ENCODE measurements around the gene BCAN.

The BCAN gene

GRCh38 chr1:156595016-156595415, 46.9 kb upstream of the BCAN start:
- Mint-ChIP-seq H3K36me3 (ENCODE audit: low read depth) (peaks cover 38% of the 10 kb centered on the region), H3K4me3 (peak overlapping the region; percentile 12), H3K9me3 (no peaks in the 10 kb centered on the region), H3K27ac (peak overlapping the region; percentile 60), H3K4me1 (peaks cover 17% of the 10 kb centered on the region), H3K27me3 (ENCODE audit: low read depth, poor library complexity) (no peaks in the 10 kb centered on the region)
- no peak for TF ChIP-seq CTCF (IDR thresholded peaks at IDR 0.05)
- DNase-seq = no peak

DNA sequence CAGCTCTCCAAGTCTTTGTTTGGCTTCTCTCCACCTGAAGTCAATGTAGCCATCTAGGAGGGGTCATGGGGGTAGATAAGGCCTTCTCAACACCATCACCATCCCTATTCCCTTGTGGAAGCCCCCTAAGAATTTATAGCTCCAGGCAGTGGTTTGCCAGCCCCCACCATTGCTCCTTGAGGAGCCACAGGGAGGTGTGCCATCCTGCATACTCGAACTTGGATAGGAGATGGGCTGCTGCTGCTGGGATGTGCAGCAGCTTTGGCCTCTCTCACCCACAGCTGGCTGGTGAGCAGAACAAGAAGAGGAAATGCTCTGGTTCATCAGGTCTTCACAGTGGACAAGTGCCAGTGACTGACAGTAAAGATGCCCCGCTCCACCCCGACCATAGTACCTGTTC, 45.5 kb upstream of the BCAN start:
- Mint-ChIP-seq H3K27ac (peak overlapping the region; percentile 72), H3K36me3 (ENCODE audit: low read depth) (peaks cover 38% of the 10 kb centered on the region), H3K27me3 (ENCODE audit: low read depth, poor library complexity) (no peaks in the 10 kb centered on the region), H3K4me1 (peaks cover 22% of the 10 kb centered on the region), H3K9me3 (no peaks in the 10 kb centered on the region), H3K4me3 (no peak overlapping the region)
- DNase-seq = no peak
- TF ChIP-seq CTCF (IDR thresholded peaks at IDR 0.05) = no peak

DNA sequence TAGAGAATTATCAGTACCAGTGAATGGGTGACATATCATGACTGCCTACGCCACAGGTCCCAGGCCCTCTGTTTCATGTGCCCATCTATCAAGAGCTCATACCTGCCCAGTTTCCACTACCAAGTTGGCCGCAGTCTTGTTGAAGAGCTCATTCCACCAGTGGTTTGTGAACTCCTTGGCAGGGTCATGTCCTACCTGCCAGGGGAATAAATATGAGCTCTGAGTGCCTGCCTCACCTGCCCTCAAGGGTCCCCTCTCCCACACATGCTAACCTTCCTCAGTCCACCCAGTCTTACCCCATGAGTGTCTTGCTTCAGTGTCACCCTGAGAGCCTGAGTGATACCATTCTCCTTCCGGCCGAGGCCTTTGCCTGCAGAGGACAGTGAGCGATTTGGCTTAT, 43.8 kb upstream of the BCAN start:
- no peaks in the 10 kb centered on the region for H3K9me3 Mint-ChIP-seq

GRCh38 chr1:156598731-156599432, 43.0 kb upstream of the BCAN start:
- Mint-ChIP-seq H3K27me3 (ENCODE audit: low read depth, poor library complexity) (no peaks in the 10 kb centered on the region), H3K27ac (no peak overlapping the region), H3K36me3 (ENCODE audit: low read depth) (peaks cover 38% of the 10 kb centered on the region), H3K9me3 (no peaks in the 10 kb centered on the region), H3K4me3 (peak overlapping the region; percentile 18), H3K4me1 (peaks cover 31% of the 10 kb centered on the region)
- no peak for TF ChIP-seq CTCF (IDR thresholded peaks at IDR 0.05)
- no peak for DNase-seq

More for the DNA sequence above, 43.8 kb upstream of the BCAN start:
- TF ChIP-seq CTCF (IDR thresholded peaks at IDR 0.05) = no peak
- H3K4me1 Mint-ChIP-seq = peaks cover 31% of the 10 kb centered on the region
- H3K27ac Mint-ChIP-seq = no peak overlapping the region
- H3K36me3 Mint-ChIP-seq (ENCODE audit: low read depth) = peaks cover 38% of the 10 kb centered on the region
- no peak for DNase-seq
- no peaks in the 10 kb centered on the region for H3K27me3 Mint-ChIP-seq (ENCODE audit: low read depth, poor library complexity)
- no peak overlapping the region for H3K4me3 Mint-ChIP-seq

DNA sequence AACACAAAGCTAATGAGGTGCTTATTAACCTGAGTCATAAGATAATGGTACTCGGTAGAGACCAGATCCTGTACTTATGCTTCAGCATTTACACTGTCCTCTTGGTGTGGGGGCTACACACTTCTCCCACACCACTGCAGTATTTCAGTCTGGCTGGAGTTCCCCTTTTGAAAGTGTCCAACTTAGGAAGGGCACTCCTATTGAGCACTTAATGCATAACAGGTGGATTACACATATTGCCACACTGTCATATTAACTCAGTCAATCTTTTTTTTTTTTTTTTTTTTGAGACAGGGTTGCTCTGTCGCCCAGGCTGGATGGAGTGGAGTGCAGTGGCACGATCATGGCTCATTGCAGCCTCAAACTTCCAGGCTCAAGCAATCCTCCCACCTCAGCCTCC, 42.1 kb upstream of the BCAN start:
- Mint-ChIP-seq H3K9me3 (no peaks in the 10 kb centered on the region), H3K27me3 (ENCODE audit: low read depth, poor library complexity) (peaks cover under 1% of the 10 kb centered on the region), H3K4me1 (peaks cover 31% of the 10 kb centered on the region), H3K36me3 (ENCODE audit: low read depth) (peaks cover 32% of the 10 kb centered on the region), H3K4me3 (peak overlapping the region; percentile 9), H3K27ac (no peak overlapping the region)
- no peak for TF ChIP-seq CTCF (IDR thresholded peaks at IDR 0.05)
- no peak for DNase-seq

DNA sequence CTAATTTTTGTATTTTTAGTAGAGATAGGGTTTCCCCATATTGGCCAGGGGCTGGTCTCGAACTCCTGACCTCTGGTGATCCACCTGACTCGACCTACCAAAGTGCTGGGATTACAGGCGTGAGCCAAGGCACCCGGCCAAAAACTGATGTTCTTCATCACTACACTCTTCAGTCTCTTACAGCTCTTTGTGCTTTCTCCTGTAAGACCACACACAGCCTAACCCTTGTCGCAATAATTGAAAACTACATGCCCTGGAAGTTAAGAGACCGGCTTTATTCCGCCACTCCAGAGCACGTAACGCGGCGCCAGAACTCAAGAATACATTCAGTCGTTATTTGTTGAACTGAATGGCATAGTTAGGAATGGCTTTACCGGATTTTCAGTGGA, 41.2 kb upstream of the BCAN start:
- H3K4me3 Mint-ChIP-seq = peak overlapping the region; percentile 98

More for the DNA sequence above, 41.2 kb upstream of the BCAN start:
- no peak for DNase-seq
- Mint-ChIP-seq H3K36me3 (ENCODE audit: low read depth) (peaks cover 23% of the 10 kb centered on the region), H3K9me3 (no peaks in the 10 kb centered on the region), H3K4me1 (peaks cover 31% of the 10 kb centered on the region), H3K27me3 (ENCODE audit: low read depth, poor library complexity) (peaks cover 5% of the 10 kb centered on the region), H3K27ac (peak overlapping the region; percentile 96)
- TF ChIP-seq CTCF (IDR thresholded peaks at IDR 0.05) = no peak
